Measurements from ENCODE around the gene CYP19A1.

Gene CYP19A1

DNA sequence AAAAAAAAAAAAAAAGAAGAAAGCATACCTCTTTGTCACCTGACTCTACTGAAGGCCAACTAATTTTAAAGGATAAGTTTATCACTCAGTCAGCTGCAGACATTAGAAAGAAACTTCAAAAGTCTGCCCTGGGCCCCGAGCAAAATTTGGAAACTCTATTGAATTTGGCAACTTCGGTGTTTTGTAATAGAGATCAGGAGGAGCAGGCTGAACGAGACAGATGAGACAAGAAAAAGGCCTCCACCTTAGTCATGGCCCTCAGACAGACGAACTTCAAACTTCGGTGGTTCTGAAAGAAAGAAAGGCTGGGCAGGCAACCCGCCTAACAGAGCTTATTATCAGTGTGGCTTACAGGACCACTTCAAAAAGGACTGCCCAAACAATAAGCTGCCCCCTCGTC, 21.6 kb upstream of the CYP19A1 start:
- Histone ChIP-seq H3K36me3 (ENCODE audit: control insufficient read depth in 2 of 2, insufficient read depth in 1 of 2, low read length in 2 of 2) (no peaks in the 10 kb centered on the region), H3K4me3 (ENCODE audit: low read depth, low read length) (no peak overlapping the region), H3K27ac (ENCODE audit: extremely low read depth, low read depth, low read length) (no peak overlapping the region), H3K4me1 (ENCODE audit: control insufficient read depth, insufficient read depth, low read length) (no peaks in the 10 kb centered on the region), H3K9me3 (ENCODE audit: control insufficient read depth, insufficient read depth, low read depth, low read length) (no peaks in the 10 kb centered on the region)
- TF ChIP-seq ZNF24 (tag by site-specific recombination; IDR thresholded peaks at IDR 0.05) (no peak), ZFP37 (tag by site-specific recombination; IDR thresholded peaks at IDR 0.05) (no peak), ZNF629 (tag by site-specific recombination; IDR thresholded peaks at IDR 0.05) (no peak), ZNF324 (tag by site-specific recombination; IDR thresholded peaks at IDR 0.05) (no peak)
- TF ChIP-seq, protein P1, sequence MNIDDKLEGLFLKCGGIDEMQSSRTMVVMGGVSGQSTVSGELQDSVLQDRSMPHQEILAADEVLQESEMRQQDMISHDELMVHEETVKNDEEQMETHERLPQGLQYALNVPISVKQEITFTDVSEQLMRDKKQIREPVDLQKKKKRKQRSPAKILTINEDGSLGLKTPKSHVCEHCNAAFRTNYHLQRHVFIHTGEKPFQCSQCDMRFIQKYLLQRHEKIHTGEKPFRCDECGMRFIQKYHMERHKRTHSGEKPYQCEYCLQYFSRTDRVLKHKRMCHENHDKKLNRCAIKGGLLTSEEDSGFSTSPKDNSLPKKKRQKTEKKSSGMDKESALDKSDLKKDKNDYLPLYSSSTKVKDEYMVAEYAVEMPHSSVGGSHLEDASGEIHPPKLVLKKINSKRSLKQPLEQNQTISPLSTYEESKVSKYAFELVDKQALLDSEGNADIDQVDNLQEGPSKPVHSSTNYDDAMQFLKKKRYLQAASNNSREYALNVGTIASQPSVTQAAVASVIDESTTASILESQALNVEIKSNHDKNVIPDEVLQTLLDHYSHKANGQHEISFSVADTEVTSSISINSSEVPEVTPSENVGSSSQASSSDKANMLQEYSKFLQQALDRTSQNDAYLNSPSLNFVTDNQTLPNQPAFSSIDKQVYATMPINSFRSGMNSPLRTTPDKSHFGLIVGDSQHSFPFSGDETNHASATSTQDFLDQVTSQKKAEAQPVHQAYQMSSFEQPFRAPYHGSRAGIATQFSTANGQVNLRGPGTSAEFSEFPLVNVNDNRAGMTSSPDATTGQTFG (tag by site-specific recombination; IDR thresholded peaks at IDR 0.05; ENCODE audit: borderline replicate concordance): no peak
- CTCF ChIA-PET: no interaction called here
- POLR2A ChIA-PET: no interaction called here

DNA sequence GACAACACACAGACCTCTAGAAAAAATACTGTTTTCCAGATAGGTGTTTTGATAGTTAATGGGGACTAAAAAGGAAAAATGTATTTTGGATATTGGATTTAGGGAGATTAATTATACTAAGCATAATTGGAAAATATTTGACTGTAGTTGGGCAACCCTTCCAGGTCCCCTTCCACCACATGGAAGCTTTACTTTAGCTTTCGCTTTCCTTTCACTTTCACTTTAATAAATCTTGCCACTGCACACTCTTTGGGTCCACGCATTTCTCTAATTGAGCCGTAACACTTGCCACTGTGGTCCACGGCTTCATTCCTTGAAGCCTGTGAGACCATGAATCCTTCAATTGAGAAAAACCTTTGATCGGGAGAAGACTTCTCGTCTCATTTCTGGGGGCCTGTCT, 18.6 kb upstream of the CYP19A1 start:
- ChIA-PET CTCF (no interaction called here), POLR2A (no interaction called here)
- TF ChIP-seq, protein P2, sequence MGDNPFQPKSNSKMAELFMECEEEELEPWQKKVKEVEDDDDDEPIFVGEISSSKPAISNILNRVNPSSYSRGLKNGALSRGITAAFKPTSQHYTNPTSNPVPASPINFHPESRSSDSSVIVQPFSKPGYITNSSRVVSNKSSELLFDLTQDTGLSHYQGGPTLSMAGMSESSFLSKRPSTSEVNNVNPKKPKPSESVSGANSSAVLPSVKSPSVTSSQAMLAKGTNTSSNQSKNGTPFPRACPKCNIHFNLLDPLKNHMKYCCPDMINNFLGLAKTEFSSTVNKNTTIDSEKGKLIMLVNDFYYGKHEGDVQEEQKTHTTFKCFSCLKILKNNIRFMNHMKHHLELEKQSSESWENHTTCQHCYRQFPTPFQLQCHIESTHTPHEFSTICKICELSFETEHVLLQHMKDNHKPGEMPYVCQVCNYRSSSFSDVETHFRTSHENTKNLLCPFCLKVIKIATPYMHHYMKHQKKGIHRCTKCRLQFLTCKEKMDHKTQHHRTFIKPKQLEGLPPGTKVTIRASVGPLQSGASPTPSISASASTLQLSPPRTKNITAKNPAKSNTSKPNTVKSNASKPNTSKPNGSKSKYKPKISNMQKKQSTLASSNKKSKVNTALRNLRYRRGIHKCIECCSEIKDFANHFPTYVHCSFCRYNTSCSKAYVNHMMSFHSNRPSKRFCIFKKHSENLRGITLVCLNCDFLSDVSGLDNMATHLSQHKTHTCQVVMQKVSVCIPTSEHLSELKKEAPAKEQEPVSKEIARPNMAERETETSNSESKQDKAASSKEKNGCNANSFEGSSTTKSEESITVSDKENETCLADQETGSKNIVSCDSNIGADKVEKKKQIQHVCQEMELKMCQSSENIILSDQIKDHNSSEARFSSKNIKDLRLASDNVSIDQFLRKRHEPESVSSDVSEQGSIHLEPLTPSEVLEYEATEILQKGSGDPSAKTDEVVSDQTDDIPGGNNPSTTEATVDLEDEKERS (tag by site-specific recombination; IDR thresholded peaks at IDR 0.05): no peak
- no peak for TF ChIP-seq ZNF670 (tag by site-specific recombination; IDR thresholded peaks at IDR 0.05; ENCODE audit: low read depth)
- TF ChIP-seq, protein P3, sequence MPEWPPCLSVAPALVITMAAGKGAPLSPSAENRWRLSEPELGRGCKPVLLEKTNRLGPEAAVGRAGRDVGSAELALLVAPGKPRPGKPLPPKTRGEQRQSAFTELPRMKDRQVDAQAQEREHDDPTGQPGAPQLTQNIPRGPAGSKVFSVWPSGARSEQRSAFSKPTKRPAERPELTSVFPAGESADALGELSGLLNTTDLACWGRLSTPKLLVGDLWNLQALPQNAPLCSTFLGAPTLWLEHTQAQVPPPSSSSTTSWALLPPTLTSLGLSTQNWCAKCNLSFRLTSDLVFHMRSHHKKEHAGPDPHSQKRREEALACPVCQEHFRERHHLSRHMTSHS (tag by site-specific recombination; IDR thresholded peaks at IDR 0.05): no peak
- no peak for TF ChIP-seq ZNF768 (tag by site-specific recombination; IDR thresholded peaks at IDR 0.05)
- no peak for TF ChIP-seq ZNF747 (tag by site-specific recombination; IDR thresholded peaks at IDR 0.05)
- no peak for TF ChIP-seq ZNF549 (tag by site-specific recombination; IDR thresholded peaks at IDR 0.05)
- TF ChIP-seq ZNF19 (tag by site-specific recombination; IDR thresholded peaks at IDR 0.05; ENCODE audit: low read depth): no peak
- no peak for TF ChIP-seq ZNF529 (tag by site-specific recombination; IDR thresholded peaks at IDR 0.05; ENCODE audit: insufficient replicate concordance)
- TF ChIP-seq, protein P4, sequence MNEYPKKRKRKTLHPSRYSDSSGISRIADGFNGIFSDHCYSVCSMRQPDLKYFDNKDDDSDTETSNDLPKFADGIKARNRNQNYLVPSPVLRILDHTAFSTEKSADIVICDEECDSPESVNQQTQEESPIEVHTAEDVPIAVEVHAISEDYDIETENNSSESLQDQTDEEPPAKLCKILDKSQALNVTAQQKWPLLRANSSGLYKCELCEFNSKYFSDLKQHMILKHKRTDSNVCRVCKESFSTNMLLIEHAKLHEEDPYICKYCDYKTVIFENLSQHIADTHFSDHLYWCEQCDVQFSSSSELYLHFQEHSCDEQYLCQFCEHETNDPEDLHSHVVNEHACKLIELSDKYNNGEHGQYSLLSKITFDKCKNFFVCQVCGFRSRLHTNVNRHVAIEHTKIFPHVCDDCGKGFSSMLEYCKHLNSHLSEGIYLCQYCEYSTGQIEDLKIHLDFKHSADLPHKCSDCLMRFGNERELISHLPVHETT (tag by site-specific recombination; IDR thresholded peaks at IDR 0.05): no peak
- no peak for TF ChIP-seq SCRT1 (tag by site-specific recombination; IDR thresholded peaks at IDR 0.05; ENCODE audit: borderline replicate concordance)
- TF ChIP-seq, protein P5, sequence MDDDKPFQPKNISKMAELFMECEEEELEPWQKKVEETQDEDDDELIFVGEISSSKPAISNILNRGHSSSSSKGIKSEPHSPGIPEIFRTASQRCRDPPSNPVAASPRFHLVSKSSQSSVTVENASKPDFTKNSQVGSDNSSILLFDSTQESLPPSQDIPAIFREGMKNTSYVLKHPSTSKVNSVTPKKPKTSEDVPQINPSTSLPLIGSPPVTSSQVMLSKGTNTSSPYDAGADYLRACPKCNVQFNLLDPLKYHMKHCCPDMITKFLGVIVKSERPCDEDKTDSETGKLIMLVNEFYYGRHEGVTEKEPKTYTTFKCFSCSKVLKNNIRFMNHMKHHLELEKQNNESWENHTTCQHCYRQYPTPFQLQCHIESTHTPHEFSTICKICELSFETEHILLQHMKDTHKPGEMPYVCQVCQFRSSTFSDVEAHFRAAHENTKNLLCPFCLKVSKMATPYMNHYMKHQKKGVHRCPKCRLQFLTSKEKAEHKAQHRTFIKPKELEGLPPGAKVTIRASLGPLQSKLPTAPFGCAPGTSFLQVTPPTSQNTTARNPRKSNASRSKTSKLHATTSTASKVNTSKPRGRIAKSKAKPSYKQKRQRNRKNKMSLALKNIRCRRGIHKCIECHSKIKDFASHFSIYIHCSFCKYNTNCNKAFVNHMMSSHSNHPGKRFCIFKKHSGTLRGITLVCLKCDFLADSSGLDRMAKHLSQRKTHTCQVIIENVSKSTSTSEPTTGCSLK (tag by site-specific recombination; IDR thresholded peaks at IDR 0.05): no peak
- TF ChIP-seq, protein P1 (tag by site-specific recombination; IDR thresholded peaks at IDR 0.05; ENCODE audit: borderline replicate concordance): no peak
- TF ChIP-seq, protein P6, sequence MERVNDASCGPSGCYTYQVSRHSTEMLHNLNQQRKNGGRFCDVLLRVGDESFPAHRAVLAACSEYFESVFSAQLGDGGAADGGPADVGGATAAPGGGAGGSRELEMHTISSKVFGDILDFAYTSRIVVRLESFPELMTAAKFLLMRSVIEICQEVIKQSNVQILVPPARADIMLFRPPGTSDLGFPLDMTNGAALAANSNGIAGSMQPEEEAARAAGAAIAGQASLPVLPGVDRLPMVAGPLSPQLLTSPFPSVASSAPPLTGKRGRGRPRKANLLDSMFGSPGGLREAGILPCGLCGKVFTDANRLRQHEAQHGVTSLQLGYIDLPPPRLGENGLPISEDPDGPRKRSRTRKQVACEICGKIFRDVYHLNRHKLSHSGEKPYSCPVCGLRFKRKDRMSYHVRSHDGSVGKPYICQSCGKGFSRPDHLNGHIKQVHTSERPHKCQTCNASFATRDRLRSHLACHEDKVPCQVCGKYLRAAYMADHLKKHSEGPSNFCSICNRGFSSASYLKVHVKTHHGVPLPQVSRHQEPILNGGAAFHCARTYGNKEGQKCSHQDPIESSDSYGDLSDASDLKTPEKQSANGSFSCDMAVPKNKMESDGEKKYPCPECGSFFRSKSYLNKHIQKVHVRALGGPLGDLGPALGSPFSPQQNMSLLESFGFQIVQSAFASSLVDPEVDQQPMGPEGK (tag by site-specific recombination; IDR thresholded peaks at IDR 0.05): no peak

More for the DNA sequence above, 18.6 kb upstream of the CYP19A1 start:
- H3K4me1 ChIP-seq (ENCODE audit: control insufficient read depth, insufficient read depth, low read length): no peaks in the 10 kb centered on the region
- H3K36me3 ChIP-seq (ENCODE audit: control insufficient read depth in 2 of 2, insufficient read depth in 1 of 2, low read length in 2 of 2): no peaks in the 10 kb centered on the region
- H3K4me3 ChIP-seq (ENCODE audit: low read depth, low read length): no peak overlapping the region
- H3K27ac ChIP-seq (ENCODE audit: extremely low read depth, low read depth, low read length): no peak overlapping the region
- H3K9me3 ChIP-seq (ENCODE audit: control insufficient read depth, insufficient read depth, low read depth, low read length): no peaks in the 10 kb centered on the region
